ENCODE data around the gene DQX1.

DQX1 gene

GRCh38 chr2:74540291-74540690, 14.3 kb upstream of the DQX1 start:
- Histone ChIP-seq H3K27ac (replicated peaks) (no peak overlapping the region), H3K27me3 (ENCODE audit: insufficient read depth, poor library complexity, severe bottlenecking) (no peaks in the 10 kb centered on the region), H3K4me3 (replicated peaks; ENCODE audit: insufficient read depth, low read length) (no peak overlapping the region)
- DNase-seq (ENCODE audit: low read depth in 1 of 2, low spot score in 1 of 2), result no peak
- TF ChIP-seq CTCF (IDR thresholded peaks at IDR 0.05; ENCODE audit: insufficient read depth, low read length), result no peak
- no peak for TF ChIP-seq POLR2AphosphoS5 (IDR thresholded peaks at IDR 0.05; ENCODE audit: low read depth)
- no peak for TF ChIP-seq SPI1 (IDR thresholded peaks at IDR 0.05; ENCODE audit: borderline replicate concordance, low read depth)
- no peak for TF ChIP-seq REST (IDR thresholded peaks at IDR 0.05; ENCODE audit: insufficient replicate concordance, low read depth)
- no peak for TF ChIP-seq GABPA (IDR thresholded peaks at IDR 0.05; ENCODE audit: low read depth)

- H3K4me3 ChIP-seq (replicated peaks; ENCODE audit: insufficient read depth, low read length), result no peak overlapping the region
- no peak for TF ChIP-seq REST (IDR thresholded peaks at IDR 0.05; ENCODE audit: insufficient replicate concordance, low read depth)
- TF ChIP-seq POLR2AphosphoS5 (IDR thresholded peaks at IDR 0.05; ENCODE audit: low read depth), result no peak
- no peak for TF ChIP-seq CTCF (IDR thresholded peaks at IDR 0.05; ENCODE audit: insufficient read depth, low read length)
- no peak for TF ChIP-seq SPI1 (IDR thresholded peaks at IDR 0.05; ENCODE audit: borderline replicate concordance, low read depth)
- no peak for TF ChIP-seq GABPA (IDR thresholded peaks at IDR 0.05; ENCODE audit: low read depth)
- no peak overlapping the region for H3K27ac ChIP-seq (replicated peaks)
- peak in 1 of 2 experiments; percentile 33 for DNase-seq (ENCODE audit: low read depth in 1 of 2, low spot score in 1 of 2)
- H3K27me3 ChIP-seq (ENCODE audit: insufficient read depth, poor library complexity, severe bottlenecking), result no peaks in the 10 kb centered on the region
Measured at GRCh38 chr2:74538881-74539339, 12.9 kb upstream of the DQX1 start.

- Histone ChIP-seq H3K27me3 (ENCODE audit: insufficient read depth, poor library complexity, severe bottlenecking) (no peaks in the 10 kb centered on the region), H3K4me3 (replicated peaks; ENCODE audit: insufficient read depth, low read length) (no peak overlapping the region), H3K27ac (replicated peaks) (no peak overlapping the region)
- DNase-seq (ENCODE audit: low read depth in 1 of 2, low spot score in 1 of 2), result no peak
- TF ChIP-seq POLR2AphosphoS5 (IDR thresholded peaks at IDR 0.05; ENCODE audit: low read depth), result no peak
- no peak for TF ChIP-seq CTCF (IDR thresholded peaks at IDR 0.05; ENCODE audit: insufficient read depth, low read length)
- no peak for TF ChIP-seq GABPA (IDR thresholded peaks at IDR 0.05; ENCODE audit: low read depth)
- TF ChIP-seq REST (IDR thresholded peaks at IDR 0.05; ENCODE audit: insufficient replicate concordance, low read depth), result no peak
- TF ChIP-seq SPI1 (IDR thresholded peaks at IDR 0.05; ENCODE audit: borderline replicate concordance, low read depth), result no peak
Measured at GRCh38 chr2:74537140-74537539, 11.1 kb upstream of the DQX1 start.

Data from HL-60 (cell line).